T47D (cell line): ENCODE data around the gene GPR31.

Source experiments
- DNase-seq, 2 experiments: peaks; one replicate each; pipeline versions ENCODE4 v3.0.0 to v3.0.0-alpha.2; 2011 to 2012; ENCODE audit warnings: low read depth in 1 of 2, low spot score in 1 of 2
- JUND ChIP-seq: IDR thresholded peaks from 2 replicates; pipeline ENCODE4 v1.6.1; 2012; ENCODE audit warnings: low read depth
- in situ Hi-C: cut with HindIII; loops from 2 replicates; pipeline ENCODE4 v1.10.0; 2016; ENCODE audit warnings: low sequenced_read_pairs, low pct_unique_long_range_greater_than_20kb

The GPR31 gene

GRCh38 chr6:167152862-167153261 lies 4.9 kb downstream of the GPR31 start:
- in situ Hi-C loops, result no loop called here
- no peak for DNase-seq
- TF ChIP-seq JUND, result no peak

- no peak for DNase-seq
- TF ChIP-seq JUND, result no peak
- in situ Hi-C loops, result no loop called here
These were observed 6.1 kb downstream of the GPR31 start for GRCh38 chr6:167151648-167152047.

GRCh38 chr6:167150941-167151549 lies 6.7 kb downstream of the GPR31 start:
- TF ChIP-seq JUND, result no peak
- in situ Hi-C loops, result no loop called here
- DNase-seq, result no peak

GRCh38 chr6:167148997-167149396 lies 8.8 kb downstream of the GPR31 start:
- in situ Hi-C loops, result no loop called here
- no peak for DNase-seq
- TF ChIP-seq JUND, result no peak

GRCh38 chr6:167148021-167148420 lies 9.8 kb downstream of the GPR31 start:
- in situ Hi-C loops, result no loop called here
- DNase-seq, result no peak
- TF ChIP-seq JUND, result no peak

GRCh38 chr6:167146977-167147376 lies 10.8 kb downstream of the GPR31 start:
- in situ Hi-C loops, result no loop called here

GRCh38 chr6:167146135-167146534 lies 11.6 kb downstream of the GPR31 start:
- no peak for DNase-seq
- TF ChIP-seq JUND, result no peak
- in situ Hi-C loops, result no loop called here

More at GRCh38 chr6:167146977-167147376, 10.8 kb downstream of the GPR31 start:
- TF ChIP-seq JUND, result no peak
- no peak for DNase-seq

GRCh38 chr6:167145461-167145860 lies 12.3 kb downstream of the GPR31 start:
- in situ Hi-C loops, result no loop called here
- no peak for DNase-seq
- no peak for TF ChIP-seq JUND

- in situ Hi-C loops, result no loop called here
These were observed 14.7 kb downstream of the GPR31 start for GRCh38 chr6:167143041-167143440.

GRCh38 chr6:167142433-167142761 lies 15.4 kb downstream of the GPR31 start:
- no peak for TF ChIP-seq JUND
- in situ Hi-C loops, result no loop called here
- no peak for DNase-seq

More at GRCh38 chr6:167143041-167143440, 14.7 kb downstream of the GPR31 start:
- no peak for TF ChIP-seq JUND
- DNase-seq, result no peak

GRCh38 chr6:167141667-167142432 lies 15.9 kb downstream of the GPR31 start:
- TF ChIP-seq JUND, result no peak
- DNase-seq, result peak; percentile 69 to 72
- in situ Hi-C loops, result no loop called here

GRCh38 chr6:167140589-167141474 lies 16.9 kb downstream of the GPR31 start:
- TF ChIP-seq JUND, result no peak
- in situ Hi-C loops, result no loop called here
- no peak for DNase-seq

- in situ Hi-C loops, result no loop called here
- no peak for TF ChIP-seq JUND
- DNase-seq, result no peak
These were observed 18.0 kb downstream of the GPR31 start for GRCh38 chr6:167139761-167140160.
